Choroid plexus epithelial cell (primary cell): ENCODE results near the gene NDRG4.

Source experiments
- DNase-seq: peaks from one replicate; pipeline ENCODE4 v3.0.0-alpha.2; 2010; ENCODE audit warnings: low read depth
- H3K4me3 ChIP-seq: 2 replicates; pipeline ENCODE4 v1.5.1; 2011; ENCODE audit warnings: low read depth, mild to moderate bottlenecking, control low read depth, low read length, moderate library complexity
- TF ChIP-seq, protein P1 (sequence below): conservative IDR thresholded peaks from 2 replicates; pipeline ENCODE4 v1.5.1; 2011; ENCODE audit warnings: low read depth, mild to moderate bottlenecking, control low read depth, inconsistent platforms, low read length, moderate library complexity

The NDRG4 gene

DNA sequence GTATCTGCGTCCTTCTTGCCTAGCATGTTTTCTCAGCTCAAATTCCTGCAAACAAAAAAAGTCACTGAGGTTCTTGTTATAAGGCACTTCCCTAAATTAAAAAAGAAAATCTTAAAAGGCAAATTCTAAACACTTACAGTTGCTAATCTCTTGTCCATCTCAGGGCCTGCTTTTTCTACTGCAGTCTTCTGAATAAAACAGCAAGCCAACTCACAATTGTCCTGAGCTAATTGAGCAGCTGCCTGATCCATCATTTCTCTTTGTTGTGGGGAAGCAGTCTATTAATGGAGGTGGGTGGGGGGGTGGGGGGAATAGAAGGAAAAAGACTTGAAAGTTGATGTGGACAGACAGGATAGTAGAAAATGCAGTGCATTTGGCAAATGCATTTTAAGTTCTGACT is 42.3 kb downstream of the NDRG4 start:
- TF ChIP-seq, protein P1, sequence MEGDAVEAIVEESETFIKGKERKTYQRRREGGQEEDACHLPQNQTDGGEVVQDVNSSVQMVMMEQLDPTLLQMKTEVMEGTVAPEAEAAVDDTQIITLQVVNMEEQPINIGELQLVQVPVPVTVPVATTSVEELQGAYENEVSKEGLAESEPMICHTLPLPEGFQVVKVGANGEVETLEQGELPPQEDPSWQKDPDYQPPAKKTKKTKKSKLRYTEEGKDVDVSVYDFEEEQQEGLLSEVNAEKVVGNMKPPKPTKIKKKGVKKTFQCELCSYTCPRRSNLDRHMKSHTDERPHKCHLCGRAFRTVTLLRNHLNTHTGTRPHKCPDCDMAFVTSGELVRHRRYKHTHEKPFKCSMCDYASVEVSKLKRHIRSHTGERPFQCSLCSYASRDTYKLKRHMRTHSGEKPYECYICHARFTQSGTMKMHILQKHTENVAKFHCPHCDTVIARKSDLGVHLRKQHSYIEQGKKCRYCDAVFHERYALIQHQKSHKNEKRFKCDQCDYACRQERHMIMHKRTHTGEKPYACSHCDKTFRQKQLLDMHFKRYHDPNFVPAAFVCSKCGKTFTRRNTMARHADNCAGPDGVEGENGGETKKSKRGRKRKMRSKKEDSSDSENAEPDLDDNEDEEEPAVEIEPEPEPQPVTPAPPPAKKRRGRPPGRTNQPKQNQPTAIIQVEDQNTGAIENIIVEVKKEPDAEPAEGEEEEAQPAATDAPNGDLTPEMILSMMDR: no peak
- no peak overlapping the region for H3K4me3 ChIP-seq
- DNase-seq: no peak

GRCh38 chr16:58543685-58544084 is 43.7 kb downstream of the NDRG4 start:
- no peak for DNase-seq
- no peak overlapping the region for H3K4me3 ChIP-seq
- TF ChIP-seq, protein P1: no peak

DNA sequence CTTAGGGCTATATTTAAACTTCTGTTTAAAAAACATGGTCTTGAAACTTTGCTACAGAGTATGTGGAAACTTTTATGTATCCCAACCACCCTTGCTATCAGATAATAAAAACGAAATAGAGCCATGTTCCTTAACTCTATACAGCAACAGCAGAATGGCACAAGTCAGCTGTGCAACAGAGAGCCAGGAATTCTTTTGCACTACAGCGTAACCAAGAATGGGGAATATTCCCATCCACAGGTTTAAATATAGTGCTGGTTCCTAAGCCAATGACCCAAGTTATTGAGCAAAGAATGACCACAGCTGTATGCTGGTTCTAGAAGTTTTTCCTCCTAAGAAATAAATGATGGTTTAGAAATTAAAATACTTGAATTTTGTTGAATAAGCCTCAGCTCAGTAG is 48.4 kb downstream of the NDRG4 start:
- TF ChIP-seq, protein P1: no peak
- DNase-seq: no peak
- H3K4me3 ChIP-seq: no peak overlapping the region

GRCh38 chr16:58551496-58551895 is 51.6 kb downstream of the NDRG4 start:
- peak; percentile 24 for DNase-seq
- no peak overlapping the region for H3K4me3 ChIP-seq
- TF ChIP-seq, protein P1: no peak

GRCh38 chr16:58556678-58557077 is 56.7 kb downstream of the NDRG4 start:
- TF ChIP-seq, protein P1: no peak

More at GRCh38 chr16:58556678-58557077, 56.7 kb downstream of the NDRG4 start:
- DNase-seq: peak; percentile 57
- no peak overlapping the region for H3K4me3 ChIP-seq
